COLO829 (cell line): ENCODE results near the gene ZSCAN20.
A peak's percentile ranks its signal among the peaks of the same experiment; 100 is the strongest.

Experiments
- DNase-seq: peaks from one replicate; pipeline ENCODE4 v3.0.0; 2012; ENCODE audit warnings: low spot score

ZSCAN20 gene

DNA sequence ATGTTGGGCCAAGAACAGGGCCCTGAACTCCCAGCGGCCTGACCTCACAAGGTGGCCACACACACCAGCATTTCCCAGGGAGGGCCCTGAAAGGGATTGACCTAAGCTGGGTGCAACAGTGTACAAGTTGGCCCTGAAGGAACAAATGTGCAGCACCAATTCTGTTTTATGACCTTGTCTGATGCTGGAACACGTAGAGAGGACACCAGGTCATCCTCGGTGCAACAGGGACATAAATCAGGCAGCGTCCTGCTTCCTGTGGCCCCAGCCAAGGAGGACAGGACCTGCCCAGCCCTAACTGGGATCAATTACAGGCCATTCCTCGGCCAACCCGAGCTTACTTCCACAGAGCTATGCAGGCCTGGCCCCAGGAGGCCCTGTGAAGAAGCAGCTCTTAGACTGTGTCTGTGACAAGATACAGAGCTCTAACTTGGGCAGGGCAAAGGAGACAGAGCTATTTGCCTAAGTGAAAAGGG lies 28.7 kb upstream of the ZSCAN20 start:
- no peak for DNase-seq

- no peak for DNase-seq
Measured at GRCh38 chr1:33445108-33445507, 27.3 kb upstream of the ZSCAN20 start.

- DNase-seq = no peak
Measured at GRCh38 chr1:33446590-33446989, 25.9 kb upstream of the ZSCAN20 start.

GRCh38 chr1:33454646-33455282 lies 17.7 kb upstream of the ZSCAN20 start:
- no peak for DNase-seq

- peak; percentile 77 for DNase-seq
Measured at GRCh38 chr1:33455539-33456501, 16.6 kb upstream of the ZSCAN20 start.

DNA sequence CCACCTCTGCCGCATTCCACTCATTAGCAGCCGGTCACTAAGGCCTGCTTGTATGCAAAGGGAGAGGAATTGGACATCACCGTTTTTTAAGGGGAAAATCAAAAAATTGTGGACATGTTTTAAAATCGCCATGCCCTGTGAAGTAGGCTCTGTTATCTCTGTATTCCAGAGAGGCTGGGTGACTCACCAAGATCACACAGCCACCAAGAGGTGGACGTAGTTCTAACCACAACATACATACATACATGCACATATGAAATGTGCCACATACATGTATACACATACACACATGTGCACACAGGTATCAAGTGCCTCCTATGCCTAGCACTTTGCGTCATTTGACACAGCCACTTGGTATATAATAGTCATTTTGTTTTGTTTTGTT lies 16.0 kb upstream of the ZSCAN20 start:
- DNase-seq = no peak

- no peak for DNase-seq
Measured at GRCh38 chr1:33459691-33460090, 12.8 kb upstream of the ZSCAN20 start.

- DNase-seq = no peak
Measured at GRCh38 chr1:33460144-33460543, 12.3 kb upstream of the ZSCAN20 start.

DNA sequence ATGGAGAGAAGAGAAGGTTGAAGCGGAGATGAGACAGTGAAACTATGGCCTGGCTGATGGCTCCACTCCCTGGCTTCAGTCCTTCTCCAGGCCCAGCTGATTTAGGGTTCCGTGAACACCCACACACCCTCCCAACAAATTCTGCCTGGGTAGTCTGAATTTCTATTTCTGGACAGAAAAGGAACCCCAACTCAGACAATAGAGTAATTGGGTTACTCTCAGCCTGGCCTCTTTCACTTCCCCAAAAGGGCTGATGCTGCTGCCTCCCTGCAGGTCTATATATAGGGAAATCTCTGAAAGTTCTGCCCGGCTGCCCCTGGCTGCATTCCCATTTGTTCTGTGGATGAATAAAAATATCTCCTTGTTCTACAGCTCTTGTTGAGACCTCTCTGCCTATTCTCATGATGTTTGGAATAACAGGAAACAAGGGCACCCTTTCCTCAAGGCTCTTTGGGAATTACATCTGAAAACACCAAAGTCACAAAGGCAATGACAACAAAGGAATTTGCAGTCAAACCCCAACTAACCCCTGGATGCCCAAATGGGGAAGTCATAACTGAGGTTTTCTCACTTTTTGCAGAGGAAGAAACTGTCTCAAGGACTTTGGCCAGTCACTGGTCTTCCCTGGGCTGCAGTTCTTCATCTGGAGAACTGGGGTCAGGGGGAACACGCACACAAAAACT lies 11.4 kb upstream of the ZSCAN20 start:
- no peak for DNase-seq

GRCh38 chr1:33462405-33463164 lies 9.9 kb upstream of the ZSCAN20 start:
- DNase-seq = no peak

- DNase-seq = no peak
Measured at GRCh38 chr1:33464552-33464951, 7.9 kb upstream of the ZSCAN20 start.

DNA sequence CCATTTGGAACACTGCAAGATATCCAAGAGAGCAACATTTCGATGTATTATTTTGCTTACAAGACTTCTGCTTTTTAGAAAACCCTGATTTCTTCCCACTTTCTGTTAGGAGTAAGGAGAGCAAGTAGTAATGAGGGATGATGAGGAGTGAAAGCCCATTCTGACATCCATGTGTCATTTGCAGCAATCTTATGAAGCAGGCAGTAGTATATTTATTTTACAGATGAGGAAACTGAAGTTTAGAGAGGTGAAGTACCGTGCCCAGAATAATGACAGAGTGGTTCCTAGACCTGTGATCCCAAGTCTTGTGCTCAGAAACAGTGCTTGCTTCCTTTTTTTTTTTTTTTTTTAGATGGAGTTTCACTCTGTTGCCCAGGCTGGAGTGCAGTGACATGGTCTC lies 7.1 kb upstream of the ZSCAN20 start:
- DNase-seq = no peak

DNA sequence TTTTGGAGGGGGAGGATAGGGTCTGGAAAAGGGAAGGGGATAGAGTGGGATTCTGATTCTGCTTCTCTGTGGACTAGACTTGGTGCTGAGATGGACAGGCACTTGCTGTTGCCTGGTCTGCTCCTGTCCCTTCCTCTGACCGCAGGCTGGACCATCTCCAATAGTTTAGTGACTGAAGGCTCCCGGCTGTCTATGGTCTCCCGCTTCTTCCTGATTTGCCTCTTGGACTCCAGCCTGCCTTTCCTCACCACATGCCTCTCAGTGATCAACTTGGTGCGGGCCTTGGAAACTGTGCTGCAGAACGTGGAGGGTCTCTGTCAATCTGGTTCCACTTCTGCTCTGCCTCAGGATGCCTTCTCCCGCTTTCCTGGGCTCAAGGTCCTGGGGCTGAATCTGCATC lies 6.3 kb upstream of the ZSCAN20 start:
- no peak for DNase-seq

DNA sequence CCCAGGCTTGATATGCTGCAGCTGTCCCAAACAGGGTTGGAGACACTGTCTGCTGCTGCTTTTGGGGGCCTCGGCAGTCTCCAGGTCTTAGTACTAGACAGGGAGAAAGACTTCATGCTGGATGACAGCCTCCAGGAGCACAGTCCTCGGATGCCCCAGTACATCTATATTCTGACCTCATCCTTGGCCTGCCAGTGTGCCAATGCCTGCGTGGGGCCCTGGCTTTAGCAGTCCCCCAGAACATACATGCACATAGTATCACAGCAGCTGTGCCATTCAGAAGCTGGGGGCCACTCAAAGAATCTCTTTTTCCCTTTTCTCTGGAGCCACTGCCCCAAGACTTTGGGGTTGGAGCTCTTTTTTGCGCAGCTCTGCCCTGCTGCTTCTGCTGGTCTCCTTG lies 4.4 kb upstream of the ZSCAN20 start:
- no peak for DNase-seq

DNA sequence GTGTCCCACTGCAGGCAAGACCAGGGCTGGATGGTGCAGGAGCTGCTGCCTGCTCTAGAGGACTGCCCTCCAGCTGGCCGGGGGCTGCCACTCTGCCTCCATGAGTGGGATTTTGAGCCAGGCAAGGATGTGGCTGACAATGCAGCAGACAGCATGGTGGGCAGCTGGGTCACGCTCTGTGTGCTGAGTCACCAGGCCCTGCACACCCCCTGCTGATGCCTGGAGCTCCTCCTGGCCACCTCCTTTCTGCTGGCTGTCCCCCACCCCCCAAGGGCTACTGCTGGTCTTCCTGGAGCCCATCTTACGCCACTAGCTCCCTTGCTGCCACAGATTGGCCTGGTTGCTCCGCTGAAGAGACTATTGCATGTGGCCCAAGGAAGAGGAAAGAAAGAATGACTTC lies 3.9 kb upstream of the ZSCAN20 start:
- no peak for DNase-seq

DNA sequence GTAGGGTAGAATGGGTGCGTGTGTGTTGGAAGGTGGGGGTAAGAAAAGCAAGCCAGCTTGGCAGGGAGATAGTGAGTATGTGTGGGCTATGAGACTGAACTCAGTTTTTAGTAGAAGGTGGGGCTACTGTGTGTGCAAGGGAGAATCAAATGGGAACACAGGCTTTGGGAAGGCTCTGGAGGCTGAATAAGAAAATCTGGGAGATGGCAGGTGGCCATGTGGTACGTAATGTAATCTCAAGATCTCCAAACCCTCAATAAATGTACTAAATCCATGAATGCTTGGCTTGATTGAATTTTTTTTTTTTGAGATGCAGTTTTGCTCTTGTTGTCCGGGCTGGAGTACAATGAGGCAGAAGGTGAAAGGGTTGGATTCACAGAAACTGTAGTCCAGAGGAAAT lies 3.5 kb upstream of the ZSCAN20 start:
- no peak for DNase-seq

GRCh38 chr1:33469691-33470090 lies 2.8 kb upstream of the ZSCAN20 start:
- DNase-seq = no peak

DNA sequence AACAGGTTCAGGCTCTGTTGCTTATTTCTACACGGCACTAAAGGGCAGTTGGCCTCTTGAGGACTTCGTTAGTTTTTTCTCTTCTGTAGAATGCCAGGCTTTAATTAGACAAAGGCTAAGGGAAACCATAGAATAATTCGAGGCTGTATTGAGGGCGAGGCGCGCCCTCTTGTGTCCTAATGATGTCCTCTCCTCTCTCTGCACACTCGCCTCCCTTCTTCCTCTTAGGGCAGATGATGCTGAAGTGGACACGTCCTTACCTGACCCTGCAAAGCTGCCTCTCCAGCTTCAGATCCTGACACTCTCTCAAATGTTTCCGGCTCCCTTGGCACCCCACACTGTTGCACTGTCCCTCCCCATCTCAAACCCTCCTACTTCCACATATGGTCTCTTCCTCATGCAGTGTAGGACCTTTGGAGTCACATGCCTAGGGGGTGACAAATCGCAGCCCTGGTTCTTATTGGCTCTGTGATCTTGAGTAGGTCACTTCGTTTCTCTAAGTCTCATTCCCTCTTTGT lies 1.9 kb upstream of the ZSCAN20 start:
- DNase-seq = peak; percentile 95

DNA sequence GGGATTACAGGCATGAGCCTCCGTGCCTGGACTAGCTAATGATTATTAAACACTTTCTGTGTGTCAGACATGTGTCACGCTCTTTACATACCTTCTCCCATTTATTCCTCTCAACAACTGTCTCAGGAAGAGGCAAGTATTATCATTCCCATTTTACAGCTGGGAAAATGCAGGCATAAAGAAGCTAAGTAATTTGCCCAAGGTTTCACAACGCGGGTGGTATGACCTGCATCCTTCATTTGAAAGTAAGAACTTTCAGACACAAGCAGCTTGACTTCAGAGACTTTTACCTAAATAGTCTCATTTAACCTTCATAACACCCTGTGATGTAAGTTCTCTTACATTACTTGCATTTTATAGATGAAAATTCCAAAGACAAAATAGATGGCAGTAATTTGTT lies 1.0 kb upstream of the ZSCAN20 start:
- no peak for DNase-seq

DNA sequence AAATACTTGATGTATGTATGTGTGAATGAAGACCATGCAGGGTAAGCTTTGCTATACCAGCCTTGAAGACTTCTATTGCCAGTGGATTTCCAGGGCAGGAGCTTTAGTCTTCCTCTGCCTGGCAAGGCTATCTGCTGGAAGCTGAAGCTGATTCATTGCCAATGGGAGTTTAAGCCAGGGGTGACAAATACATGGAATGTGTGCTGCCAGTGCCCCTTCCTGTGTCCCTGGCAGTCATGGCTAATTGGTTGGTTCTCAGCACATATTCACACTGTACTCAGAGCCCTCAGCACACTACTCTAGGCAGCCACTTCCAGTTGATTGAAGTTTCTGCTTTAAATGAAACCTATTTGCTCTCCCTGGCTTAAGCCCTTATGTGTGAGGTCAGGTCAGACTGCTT lies 1.5 kb downstream of the ZSCAN20 start:
- DNase-seq = no peak

- no peak for DNase-seq
Measured at GRCh38 chr1:33477451-33477850, 5.0 kb downstream of the ZSCAN20 start.

- DNase-seq = no peak
Measured at GRCh38 chr1:33482412-33482811, 10.0 kb downstream of the ZSCAN20 start.
